HG03571 (cell line): ENCODE results near the gene UBXN7.
A peak's percentile ranks its signal among the peaks of the same experiment; 100 is the strongest.
"Not testable (repeated sequence)": the region's sequence is repeated elsewhere in the genome, so short reads cannot be mapped to it uniquely, and the experiment has no call there.

ENCODE experiments used
- ATAC-seq: cut with Tn5 transposase; IDR thresholded peaks from one replicate; pipeline ENCODE4 v1.9.1; 2021; ENCODE audit not compliant: unreplicated experiment

Gene UBXN7

GRCh38 chr3:196419386-196419785, 12.8 kb downstream of the UBXN7 start:
- ATAC-seq = no peak

GRCh38 chr3:196418601-196419000, 13.6 kb downstream of the UBXN7 start:
- no peak for ATAC-seq

- no peak for ATAC-seq
Measured at GRCh38 chr3:196414469-196414868, 17.8 kb downstream of the UBXN7 start.

GRCh38 chr3:196412704-196413103, 19.5 kb downstream of the UBXN7 start:
- peak; percentile 87 for ATAC-seq

- no peak for ATAC-seq
Measured at GRCh38 chr3:196409409-196409808, 22.8 kb downstream of the UBXN7 start.

GRCh38 chr3:196408565-196409300, 23.5 kb downstream of the UBXN7 start:
- no peak for ATAC-seq

GRCh38 chr3:196406811-196407470, 25.3 kb downstream of the UBXN7 start:
- no peak for ATAC-seq

GRCh38 chr3:196400331-196400730, 31.9 kb downstream of the UBXN7 start:
- no peak for ATAC-seq

- no peak for ATAC-seq
Measured at GRCh38 chr3:196399485-196399945, 32.7 kb downstream of the UBXN7 start.

GRCh38 chr3:196398782-196399181, 33.4 kb downstream of the UBXN7 start:
- no peak for ATAC-seq

GRCh38 chr3:196397941-196398340, 34.3 kb downstream of the UBXN7 start:
- ATAC-seq = no peak

- ATAC-seq = no peak
Measured at GRCh38 chr3:196390116-196390515, 42.1 kb downstream of the UBXN7 start.

GRCh38 chr3:196388956-196389355, 43.3 kb downstream of the UBXN7 start:
- ATAC-seq = no peak

- ATAC-seq = not testable (repeated sequence)
Measured at GRCh38 chr3:196387941-196388340, 44.3 kb downstream of the UBXN7 start.

- not testable (repeated sequence) for ATAC-seq
Measured at GRCh38 chr3:196386797-196387196, 45.4 kb downstream of the UBXN7 start.

GRCh38 chr3:196386034-196386433, 46.2 kb downstream of the UBXN7 start:
- not testable (repeated sequence) for ATAC-seq

GRCh38 chr3:196385446-196385845, 46.8 kb downstream of the UBXN7 start:
- ATAC-seq = not testable (repeated sequence)

GRCh38 chr3:196378146-196378841, 53.9 kb downstream of the UBXN7 start:
- no peak for ATAC-seq

- ATAC-seq = no peak
Measured at GRCh38 chr3:196377321-196377720, 54.9 kb downstream of the UBXN7 start.

- ATAC-seq = no peak
Measured at GRCh38 chr3:196365736-196366135, 66.5 kb downstream of the UBXN7 start.

GRCh38 chr3:196360586-196360985, 71.6 kb downstream of the UBXN7 start:
- ATAC-seq = no peak

- ATAC-seq = not testable (repeated sequence)
Measured at GRCh38 chr3:196358540-196358939, 73.7 kb downstream of the UBXN7 start.
